Activated T-cell treated with anti-CD3 and anti-CD28 coated beads for 48 hours (primary cell): ENCODE measurements around the gene ATG9A.

Source experiments
- DNase-seq: peaks from one replicate; pipeline ENCODE4 v3.0.0-alpha.2; 2020; ENCODE audit warnings: low read depth

ATG9A gene

DNA sequence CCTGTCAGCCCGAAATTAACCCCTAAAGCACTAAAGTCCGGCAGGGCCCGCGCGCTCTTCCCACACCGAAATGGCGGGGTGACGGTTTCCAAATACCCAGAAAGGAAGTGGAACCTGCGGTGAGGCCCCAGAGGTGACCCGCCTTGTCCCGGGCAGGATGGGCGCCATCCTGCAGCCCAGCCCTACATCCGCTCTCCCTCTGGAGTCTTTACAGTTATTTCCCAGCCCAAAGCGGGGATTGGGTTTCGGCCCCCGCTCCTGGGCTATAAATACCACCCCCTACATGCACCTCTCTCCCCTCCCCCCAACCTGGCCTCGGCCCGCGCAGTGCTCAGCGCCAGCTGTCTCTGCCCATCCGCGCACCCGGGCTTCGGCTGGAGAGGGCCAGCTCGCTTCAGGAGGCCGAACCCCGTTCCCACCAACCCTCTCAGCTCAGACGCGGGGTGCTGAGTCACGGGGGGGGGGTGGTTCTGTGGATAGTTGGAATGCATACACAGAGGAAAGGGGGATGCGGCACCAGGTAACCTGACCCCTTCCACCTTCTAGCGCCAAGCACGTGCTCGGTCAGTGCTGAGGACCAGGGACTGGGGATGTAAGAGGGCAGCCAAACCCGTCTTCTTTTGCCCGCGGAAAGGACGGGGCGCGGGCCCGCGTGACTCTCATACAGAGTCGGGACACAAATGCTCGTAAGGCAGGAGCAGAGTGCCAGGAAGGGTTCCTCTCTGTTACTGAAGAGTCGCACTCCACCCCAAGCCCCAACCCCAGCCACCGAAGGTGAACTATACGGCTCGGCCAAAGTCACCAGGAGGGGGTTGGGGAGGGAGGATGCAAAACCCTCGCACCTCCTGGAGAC is 23.7 kb upstream of the ATG9A start, which contains the start of gene TUBA4B:
Gene TUBA4B, plus strand, starts transcription at position 344 of the 853 bp plus-strand sequence. Its CDS starts 165 bp downstream, at position 509.
- peak; percentile 51 for DNase-seq

DNA sequence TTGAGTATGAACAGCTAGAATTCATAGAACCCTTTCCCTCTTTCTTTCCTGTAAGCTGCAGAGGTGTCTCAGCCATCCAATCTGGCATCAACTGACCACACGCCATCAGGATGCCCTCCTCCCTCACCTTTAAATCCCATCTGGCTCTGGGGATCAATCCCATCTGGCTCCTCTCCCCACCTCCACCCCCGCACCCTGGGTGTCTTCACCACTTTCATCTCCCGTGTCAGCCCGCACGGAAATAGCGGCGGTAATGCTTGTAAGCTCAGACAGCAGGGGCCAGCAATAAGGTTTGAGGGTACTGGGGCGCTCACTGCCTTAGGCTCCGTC is 23.1 kb upstream of the ATG9A start:
- DNase-seq, result peak; percentile 26

DNA sequence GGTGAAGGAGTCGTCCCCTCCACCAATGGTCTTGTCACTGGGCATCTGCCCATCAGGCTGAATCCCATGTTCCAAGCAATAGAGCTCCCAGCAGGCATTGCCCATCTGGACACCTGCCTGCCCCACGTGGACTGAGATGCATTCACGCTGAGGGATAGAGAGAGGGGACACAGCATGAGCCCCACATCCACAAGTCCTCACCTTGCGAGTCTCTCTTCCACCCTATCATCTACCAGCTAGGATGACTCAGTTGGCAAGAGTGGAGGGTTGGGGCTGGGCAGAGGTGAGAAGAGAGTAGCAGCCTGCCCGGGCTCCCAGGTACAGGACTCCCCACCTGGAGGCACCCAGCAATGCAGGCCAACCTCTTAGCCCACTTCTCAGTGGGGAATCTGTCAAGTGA is 22.6 kb upstream of the ATG9A start:
- no peak for DNase-seq

DNA sequence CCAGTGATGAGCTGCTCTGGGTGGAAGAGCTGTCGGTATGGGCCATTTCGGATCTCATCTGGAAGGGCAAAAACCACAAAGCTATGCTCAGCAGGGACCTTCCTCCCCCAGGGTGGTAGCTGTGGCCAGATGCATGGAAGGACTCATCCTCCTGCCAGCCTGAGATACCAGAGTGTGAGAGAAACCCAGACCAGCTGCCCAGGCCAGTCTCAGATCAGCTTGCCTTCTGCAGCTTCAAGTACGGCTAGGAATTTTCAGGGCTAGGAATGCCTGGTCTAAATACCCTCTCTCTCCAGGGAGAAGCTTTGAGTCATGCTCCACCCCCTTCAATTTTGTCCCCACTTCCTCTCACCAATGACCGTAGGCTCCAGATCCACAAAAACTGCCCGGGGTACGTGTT is 22.2 kb upstream of the ATG9A start:
- DNase-seq, result no peak

DNA sequence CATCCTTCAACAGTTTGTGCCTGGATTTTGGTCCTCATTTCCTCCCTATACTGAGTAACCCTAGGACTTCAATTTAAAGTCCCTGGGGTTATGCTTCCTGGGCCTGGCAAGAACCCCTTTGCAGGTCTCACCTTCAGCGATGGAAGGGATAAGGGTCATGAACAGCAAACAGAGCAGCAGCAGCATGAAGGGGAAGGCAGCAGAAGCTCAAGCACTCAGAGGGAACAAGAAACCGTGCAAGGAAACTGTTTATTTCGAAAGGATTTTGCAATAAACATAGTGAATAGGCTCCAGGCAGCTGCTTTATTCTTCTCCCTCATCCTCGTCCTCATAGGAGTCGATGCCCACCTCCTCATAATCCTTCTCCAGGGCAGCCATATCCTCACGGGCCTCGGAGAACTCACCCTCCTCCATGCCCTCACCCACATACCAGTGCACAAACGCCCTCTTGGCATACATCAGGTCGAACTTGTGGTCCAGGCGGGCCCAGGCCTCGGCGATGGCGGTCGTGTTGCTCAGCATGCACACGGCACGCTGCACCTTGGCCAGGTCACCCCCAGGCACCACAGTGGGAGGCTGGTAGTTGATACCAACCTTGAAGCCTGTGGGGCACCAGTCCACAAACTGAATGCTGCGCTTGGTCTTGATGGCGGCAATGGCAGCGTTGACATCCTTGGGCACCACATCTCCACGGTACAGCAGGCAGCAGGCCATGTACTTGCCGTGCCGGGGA is 20.8 kb upstream of the ATG9A start:
- no peak for DNase-seq

DNA sequence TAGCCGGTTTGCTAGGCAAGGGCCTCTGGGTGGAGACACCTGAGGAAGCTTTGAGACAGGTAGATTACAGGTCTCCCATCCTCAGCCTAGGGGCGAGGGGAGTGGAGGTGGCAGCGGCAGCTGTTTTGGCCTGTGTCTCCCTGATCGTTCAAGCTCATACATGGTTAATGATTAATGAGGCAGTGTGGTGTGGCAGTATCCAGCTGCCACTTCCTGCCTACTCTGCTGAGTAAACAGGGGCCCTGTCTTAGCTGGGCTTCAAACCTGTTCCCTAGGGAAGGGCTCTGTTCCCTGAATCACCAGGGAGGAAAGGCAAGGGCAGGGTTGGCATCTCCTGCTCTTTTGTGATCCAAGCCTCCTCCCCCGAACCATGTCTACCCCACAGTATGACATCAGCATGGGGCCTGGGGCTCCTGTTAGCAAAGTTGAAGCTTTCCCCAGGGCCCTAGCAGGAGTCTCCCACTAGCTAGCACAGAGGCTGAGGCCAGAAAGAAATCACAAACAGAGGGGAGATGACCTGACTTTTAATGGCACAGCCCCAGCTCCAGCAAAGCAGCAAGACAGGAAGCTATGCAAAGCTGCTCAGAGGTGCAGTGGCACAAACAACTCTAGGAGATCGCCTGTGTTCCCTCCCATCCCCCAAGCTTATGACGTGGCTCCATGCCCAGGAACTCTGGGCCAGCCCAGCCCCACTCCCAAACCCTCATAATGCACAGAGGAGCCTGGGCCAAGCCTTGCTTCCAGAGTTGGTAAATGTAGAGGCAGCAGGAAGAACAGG is 20.0 kb upstream of the ATG9A start:
- DNase-seq, result no peak

DNA sequence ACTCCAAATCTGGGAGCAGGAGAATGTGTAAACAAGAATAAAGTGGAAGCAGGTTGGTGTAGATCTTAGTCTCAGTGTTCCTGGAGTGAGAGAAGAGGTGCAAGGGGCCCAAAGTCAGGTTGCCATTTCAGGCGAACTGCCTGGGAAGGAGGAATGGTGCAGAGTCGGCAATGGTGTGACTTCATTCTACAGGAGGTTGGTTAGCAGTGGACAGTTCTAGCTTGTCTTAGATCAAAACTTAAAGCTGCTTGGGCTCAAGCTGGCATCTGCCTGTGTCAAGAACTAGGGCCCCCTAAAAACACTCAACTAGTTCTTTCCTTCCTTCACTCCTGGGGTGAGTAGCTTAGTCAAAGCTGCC is 19.4 kb upstream of the ATG9A start:
- DNase-seq, result no peak

DNA sequence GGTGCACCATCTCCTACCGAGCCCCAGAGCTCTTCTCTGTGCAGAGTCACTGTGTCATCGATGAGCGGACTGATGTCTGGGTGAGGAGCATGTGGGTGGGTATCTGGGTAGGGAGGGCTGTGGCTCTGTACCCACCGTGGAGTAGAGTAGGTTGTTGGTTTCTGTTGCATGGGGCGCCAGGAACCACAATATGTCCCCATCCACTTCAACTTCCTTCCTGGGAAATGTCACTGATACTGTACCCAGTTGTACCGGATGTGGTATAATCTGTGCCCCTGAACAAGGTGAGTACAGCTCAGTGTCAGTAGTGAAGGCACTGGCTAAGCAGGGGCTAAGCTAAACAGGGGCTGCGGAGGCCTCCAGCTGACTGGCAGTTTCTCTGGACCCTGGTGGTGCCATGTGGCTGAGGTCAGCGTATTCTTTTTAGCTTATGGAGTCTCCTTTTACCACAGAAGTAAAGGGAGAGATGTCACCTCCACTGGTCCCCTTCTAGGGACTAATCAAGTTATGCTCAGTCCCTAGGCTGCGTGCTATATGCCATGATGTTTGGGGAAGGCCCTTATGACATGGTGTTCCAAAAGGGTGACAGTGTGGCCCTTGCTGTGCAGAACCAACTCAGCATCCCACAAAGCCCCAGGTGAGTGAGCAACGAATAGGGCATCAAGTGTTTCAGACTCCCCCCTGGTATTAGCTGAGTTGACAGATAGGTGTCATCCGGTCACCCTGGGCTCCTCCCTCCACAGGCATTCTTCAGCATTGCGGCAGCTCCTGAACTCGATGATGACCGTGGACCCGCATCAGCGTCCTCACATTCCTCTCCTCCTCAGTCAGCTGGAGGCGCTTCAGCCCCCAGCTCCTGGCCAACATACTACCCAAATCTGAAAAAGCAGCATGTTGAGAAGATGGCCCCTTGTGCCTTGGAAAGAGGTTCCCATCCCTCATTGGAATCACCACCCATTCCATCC is 18.5 kb upstream of the ATG9A start:
- DNase-seq, result peak; percentile 48

DNA sequence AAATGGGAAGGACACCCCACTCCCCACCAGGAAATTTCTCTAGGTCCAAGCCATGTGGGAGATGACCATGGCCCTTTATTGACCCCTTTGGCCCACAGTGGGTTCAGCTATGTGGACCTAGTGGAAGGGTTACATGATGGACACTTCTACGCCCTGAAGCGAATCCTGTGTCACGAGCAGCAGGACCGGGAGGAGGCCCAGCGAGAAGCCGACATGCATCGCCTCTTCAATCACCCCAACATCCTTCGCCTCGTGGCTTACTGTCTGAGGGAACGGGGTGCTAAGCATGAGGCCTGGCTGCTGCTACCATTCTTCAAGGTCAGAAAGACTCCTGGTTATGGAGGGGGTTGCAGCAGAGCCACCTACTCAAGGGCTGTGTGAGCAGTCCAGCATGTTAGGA is 17.1 kb upstream of the ATG9A start:
- DNase-seq, result no peak

DNA sequence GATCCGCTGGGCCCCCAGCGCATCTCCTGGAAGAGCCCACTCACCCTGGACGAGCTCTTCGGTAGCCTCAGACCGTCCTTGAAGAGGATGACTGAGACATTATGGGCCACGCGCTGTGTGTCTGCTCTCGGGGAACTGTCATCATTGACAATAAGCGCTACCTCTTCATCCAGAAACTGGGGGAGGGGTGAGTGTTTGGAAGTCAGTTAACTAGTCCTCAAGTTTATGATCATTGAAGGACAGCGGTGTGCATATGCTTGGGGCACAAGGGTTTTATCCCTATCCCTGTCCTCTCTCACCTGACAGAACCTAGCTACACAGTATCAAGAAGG is 16.4 kb upstream of the ATG9A start:
- no peak for DNase-seq

DNA sequence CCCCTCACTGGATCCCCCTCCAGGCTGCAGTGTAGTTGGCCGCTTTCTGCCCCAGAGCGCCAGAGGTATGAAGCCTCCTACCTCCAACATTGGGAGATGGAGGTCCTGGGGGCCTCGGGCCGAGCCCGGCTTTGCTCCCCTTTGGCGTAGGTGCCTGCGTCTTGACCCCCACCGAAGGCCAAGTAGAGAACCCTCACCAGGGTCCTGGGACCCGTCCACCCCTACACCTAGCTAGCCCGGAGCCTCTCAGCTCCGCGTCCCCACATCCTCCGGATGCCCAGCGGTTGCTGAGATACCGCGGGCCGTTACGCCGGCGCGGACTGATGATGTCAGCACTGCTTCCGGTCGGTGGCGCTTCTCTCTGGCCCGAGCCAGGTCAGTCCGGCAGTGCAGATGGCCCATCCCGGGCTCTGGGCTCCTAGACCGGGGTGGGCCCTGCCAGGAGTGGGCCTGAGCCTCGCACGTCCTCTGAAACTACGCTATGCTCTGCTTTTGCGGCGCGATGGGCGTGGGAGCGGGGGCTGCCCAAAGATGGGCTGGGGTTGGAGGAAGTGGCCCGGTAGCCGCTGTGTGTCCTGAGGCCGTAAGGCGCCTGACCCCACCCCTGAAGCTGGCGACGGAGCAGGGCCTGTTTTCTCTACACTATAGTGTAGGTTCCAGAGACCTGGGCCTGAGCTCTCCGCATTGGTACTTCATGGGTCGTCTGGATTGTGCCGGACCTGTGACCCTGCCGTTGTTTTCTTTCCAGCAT is 15.9 kb upstream of the ATG9A start, which contains the start of the genes GLB1L and STK16:
Gene GLB1L, minus strand, starts transcription at position 297 of the 751 bp plus-strand sequence. CDS start 1,871 bp downstream, outside the sequence.
Gene STK16, plus strand, starts transcription at position 332 of the 751 bp plus-strand sequence. CDS start 521 bp downstream, outside the sequence.
- DNase-seq, result peak; percentile 86

DNA sequence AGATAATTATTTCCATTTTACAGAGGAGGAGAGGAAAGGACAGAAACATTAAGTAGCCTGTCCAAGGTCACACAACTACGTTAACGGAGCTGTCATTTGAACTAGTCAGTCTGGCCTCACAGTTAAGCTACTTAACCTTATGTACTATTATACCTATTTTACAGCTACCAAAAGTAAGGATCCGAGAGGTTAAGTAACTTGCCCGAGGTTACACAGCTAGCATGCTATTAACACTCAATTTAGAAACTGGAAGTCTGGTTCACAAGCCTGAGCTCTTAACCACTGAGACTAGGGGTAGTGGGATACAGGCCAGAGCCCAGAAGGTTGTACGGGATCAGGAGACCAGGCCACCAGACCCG is 15.3 kb upstream of the ATG9A start:
- no peak for DNase-seq

DNA sequence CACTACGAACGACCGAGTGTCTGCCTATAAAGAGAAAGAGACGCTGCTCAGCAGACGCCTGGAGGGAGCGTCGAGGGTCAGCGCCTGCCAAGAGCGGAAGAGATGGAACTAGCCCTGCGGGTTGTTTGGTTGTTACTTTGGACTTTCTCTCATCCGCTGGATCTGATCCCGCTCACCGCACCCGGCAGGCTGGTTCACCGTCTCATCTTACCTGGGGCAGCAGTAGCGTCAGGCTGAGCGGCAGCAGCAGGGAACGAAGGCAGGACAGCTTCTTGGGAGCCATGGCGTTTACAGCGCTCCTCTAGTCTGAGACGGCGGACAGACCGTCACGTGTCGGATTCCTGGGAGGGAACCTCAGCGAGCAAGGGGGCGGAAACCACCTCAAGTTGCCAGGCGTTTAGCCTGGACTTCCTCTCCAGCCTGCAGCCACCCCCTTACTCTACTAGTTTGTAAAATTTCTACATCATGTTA is 13.9 kb upstream of the ATG9A start:
- DNase-seq, result no peak

DNA sequence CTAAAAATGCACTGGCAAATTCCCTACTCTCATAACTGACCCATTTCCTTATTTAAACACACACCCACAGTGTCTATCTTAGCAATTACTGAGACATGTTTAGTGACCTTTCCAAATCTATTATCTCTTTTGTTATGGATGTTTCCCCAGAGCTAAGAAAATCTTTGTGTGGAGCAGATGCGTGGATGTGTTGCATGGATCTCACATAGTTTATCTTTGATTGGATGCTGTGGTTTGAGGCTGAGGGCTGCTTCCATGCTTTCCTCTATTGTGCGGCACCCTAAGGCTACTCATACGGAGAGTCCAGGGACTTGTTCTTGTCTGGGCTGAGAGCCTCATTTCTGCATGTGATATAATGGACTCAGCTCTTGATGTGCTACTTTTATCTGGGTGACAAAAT is 4.9 kb upstream of the ATG9A start:
- DNase-seq, result no peak

DNA sequence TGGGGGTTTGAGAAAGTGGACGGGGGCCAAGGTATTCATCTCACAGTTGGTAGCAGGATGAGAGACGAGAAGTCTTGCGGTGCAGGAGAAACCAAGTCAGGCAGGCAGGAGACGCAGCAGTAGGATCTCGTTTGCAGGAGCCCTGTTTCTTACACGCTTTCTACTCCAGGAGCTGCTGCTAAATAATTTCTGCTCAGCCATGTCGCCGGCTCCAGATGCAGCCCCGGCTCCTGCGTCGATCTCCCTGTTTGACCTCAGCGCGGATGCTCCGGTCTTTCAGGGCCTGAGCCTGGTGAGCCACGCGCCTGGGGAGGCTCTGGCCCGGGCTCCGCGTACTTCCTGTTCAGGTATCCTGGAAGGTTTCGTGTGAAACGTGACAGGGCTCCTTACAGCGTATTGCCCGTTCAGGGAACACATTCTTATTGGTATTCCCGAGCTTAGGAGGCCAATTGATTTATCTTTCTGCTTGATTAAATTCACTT is 664 bp upstream of the ATG9A start:
- peak; percentile 64 for DNase-seq

DNA sequence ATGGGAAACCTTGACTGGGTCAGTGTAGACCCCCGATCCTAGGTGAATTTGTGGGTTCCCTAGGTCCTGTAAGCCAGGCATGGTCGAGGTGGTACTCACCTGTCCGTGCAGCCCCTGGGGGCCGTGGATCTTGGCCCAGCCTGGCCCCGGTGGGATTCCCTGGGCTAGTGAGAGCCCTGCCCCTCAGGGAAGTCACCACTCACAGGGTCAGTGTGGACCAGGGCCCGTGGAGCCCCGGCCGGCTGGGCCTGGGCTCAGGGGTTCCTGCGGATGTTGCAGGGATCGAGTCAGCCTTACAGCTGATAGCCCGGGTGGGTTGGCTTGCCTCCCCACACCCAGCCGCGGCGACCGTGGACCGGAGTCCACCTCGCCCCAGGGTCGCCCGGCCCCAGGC is 528 bp downstream of the ATG9A start:
- DNase-seq, result no peak

DNA sequence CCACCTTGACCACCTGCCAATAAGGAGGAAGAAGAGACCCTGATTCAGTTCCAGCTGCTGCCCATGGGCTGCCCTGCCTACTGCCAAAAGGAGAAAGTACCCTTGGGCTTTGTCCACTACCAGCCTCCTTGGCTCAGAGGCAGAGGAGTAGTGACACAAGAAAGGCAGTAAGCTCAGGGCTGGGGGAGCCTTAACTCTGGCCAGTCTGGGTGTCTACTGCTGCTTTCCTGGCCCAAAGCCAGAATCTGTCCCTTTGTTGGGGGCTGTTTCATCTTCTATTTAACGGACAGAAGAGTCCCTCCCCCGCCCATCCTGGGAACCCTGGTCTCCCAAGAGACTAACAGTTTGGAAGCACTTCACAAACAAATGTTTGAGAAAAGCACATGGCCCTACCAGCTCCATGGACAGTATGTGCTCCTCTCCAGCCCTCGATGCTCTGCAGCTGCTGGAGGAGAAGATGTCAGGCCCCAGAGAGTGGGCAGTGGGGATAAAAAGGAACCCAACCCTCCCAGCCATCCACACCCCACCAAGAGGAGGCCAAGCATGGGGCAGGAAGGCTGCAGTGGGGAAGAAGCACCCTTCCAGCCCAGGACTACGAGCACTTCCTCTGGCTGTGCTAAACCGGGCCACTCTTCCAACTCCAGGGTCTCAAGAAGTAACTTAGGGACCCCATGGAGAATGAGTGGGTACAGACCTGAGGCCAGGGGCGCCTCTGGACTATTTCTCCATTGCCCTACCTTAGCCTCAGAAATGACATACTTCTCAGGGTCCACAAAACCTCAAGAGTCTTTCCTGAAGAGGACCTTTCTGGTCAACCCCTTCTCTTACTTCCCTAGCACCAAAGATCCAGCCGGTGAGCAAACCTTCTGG is 1.2 kb downstream of the ATG9A start:
- DNase-seq, result no peak

DNA sequence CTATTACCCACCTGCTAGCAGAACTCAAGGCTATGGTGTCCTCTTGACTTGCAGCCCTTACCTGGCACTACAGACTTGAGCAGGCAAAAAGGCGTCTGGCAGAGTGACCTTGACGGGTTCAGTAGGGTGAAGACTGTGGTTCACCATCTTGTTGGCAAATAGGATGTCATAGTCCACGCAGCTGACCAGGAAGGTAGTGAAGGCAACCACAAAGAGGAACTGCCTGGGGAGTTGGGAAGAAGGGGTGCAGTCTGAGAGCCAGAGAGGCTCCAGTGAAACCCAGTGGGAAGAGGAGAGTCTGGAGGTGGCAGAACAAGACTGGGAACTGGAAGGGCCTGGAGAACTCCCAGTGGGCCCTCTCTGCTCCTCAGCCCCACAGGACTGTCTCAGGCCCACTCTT is 4.1 kb downstream of the ATG9A start:
- DNase-seq, result no peak

DNA sequence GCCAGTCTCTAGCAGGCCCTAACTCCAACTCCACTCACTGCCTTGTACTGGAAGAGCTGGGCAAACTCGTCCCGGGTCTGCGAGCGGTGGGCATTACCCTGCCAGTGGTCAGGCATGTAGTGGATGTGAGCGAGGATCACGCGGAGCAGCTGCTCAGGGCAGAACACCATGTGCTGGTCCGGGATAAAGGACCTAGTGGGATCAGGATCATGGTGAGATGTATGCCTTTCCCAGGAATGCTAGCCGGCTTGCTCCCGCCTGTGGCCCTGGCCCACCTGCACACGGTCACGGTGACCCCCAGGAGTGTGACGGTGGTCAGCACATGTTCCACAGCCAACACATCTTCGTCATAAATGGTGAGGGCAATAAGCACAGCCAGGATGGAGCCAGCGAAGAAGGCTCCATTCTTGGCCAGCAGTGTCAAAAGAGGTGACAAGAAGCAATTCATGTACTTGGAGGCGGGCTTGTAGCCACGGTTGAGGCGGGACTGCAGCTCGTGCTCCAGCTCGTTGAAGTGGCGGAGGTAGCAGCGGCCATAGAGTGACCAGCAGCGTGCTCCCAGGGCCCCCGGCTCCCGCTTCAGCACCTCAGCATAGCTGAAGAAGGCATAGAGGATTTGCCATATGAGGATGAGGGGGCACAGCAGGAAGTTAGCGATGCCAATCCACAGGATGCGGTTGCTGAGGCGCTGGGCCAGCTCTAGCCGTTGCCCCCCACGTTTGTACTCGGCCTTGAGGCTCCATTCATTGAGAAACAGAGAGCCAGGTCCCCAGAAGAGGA is 5.4 kb downstream of the ATG9A start:
- DNase-seq, result no peak
